ENCODE measurements around the gene JAML. TPM values are rescaled to one million over a fixed set of nuclear protein-coding genes. Genes with fewer than 3 reads are reported as not detected.
A peak's percentile ranks its signal among the peaks of the same experiment; 100 is the strongest.

Gene JAML
- total and polyA plus RNA-seq, 11 donors = 0.90 to 18.4 (median 1.6) TPM

DNA sequence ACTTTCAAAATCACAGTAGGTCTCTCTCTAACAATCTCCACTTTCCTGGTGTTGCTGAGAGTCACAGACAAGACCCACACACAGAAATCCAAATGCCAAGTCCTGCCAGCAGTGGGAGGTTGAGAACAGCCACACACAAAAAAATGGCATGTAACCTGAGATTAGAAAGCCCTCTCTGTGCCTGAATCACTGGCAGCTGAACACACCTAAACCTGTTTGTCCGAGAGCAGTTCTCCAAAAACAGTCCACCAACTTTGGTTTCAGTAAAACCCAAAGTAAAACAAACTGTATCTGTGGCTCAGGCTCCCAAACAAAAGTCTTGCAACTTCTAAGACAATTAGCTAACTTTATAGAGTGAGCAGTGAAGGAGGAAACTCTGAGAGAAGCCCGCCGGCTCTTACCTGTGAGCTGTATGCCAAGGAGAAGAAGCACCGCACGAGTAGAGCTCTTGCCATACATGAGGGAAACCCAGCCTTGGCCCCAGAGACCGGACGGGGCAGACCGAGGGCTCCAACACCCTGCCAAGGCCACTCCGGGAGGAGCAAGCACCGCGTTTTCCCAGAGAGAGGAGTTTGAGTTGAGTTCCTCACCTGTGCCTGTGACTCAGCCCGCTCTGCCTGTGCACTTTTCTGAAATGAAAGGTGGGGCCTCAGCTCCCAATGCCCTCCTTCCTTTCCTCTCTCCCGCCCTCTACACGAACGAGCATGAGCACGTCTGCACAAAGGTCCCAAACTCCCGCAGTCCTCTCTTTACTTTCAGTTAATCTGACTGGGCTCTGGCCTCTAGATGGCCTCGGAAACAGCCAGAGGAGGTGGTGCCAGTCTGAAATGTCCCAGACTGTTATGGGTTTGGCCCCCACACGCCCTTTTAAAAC, 39.1 kb upstream of the JAML start, which contains the start of gene MPZL2:
Gene MPZL2 (minus strand): TSS at position 603 of the 874 bp plus-strand sequence. CDS start 144 bp downstream, at position 459.
- Histone ChIP-seq H3K9me3 (no peaks in the 10 kb centered on the region), H3K36me3 (peaks cover 0 to 7% (median 0%) of the 10 kb centered on the region in 9 donors), H3K4me3 (peak within 1 kb of the TSS in 11 of 12 donors; percentile 11 to 59 (median 48)), H3K27me3 (peaks cover 0 to 8% (median 0%) of the 10 kb centered on the region in 9 donors), H3K4me1 (peaks cover 0 to 24% (median 0%) of the 10 kb centered on the region in 12 donors), H3K27ac (peak within 1 kb of the TSS in 8 of 12 donors; percentile 7 to 69 (median 51))
- peak; percentile 58 to 88 (median 83) for ATAC-seq
- WGBS, 4 donors = 16 to 20% (median 18%) methylated on average over 17 to 19 of the region's 19 CpGs
- intact Hi-C loops (cut with DNase I) = no loop called here
- no peak for TF ChIP-seq POLR2A (IDR thresholded peaks at IDR 0.05)
- peak in 4 of 5 donors; percentile 17 to 39 (median 29) for DNase-seq

DNA sequence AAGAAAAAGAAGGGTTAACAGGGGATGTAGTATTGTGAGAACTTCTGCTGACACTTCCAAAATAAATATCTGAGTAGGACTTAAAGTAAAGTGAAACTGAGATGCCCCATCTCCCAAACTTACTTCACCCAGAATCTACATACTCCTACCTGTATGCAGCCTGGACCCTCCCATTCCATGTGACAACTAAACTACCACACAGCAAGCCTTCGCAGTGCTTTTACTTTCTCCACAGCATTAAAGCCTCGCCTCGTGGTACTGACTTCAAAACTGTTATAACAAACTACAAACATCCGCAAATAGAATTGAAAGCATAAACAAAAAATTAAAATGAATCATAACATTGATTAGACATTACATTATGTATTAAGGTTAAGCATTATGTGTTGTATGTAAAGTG, 38.3 kb upstream of the JAML start:
- no peak overlapping the region for H3K27ac ChIP-seq
- DNase-seq (no peak), ATAC-seq (no peak)
- intact Hi-C loops (cut with DNase I) = no loop called here
- H3K4me1 ChIP-seq = peaks cover 0 to 24% (median 0%) of the 10 kb centered on the region in 12 donors
- TF ChIP-seq, protein P1, sequence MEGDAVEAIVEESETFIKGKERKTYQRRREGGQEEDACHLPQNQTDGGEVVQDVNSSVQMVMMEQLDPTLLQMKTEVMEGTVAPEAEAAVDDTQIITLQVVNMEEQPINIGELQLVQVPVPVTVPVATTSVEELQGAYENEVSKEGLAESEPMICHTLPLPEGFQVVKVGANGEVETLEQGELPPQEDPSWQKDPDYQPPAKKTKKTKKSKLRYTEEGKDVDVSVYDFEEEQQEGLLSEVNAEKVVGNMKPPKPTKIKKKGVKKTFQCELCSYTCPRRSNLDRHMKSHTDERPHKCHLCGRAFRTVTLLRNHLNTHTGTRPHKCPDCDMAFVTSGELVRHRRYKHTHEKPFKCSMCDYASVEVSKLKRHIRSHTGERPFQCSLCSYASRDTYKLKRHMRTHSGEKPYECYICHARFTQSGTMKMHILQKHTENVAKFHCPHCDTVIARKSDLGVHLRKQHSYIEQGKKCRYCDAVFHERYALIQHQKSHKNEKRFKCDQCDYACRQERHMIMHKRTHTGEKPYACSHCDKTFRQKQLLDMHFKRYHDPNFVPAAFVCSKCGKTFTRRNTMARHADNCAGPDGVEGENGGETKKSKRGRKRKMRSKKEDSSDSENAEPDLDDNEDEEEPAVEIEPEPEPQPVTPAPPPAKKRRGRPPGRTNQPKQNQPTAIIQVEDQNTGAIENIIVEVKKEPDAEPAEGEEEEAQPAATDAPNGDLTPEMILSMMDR (IDR thresholded peaks at IDR 0.05) = no peak
- no peak for TF ChIP-seq POLR2A (IDR thresholded peaks at IDR 0.05)
- H3K27me3 ChIP-seq = peaks cover 0 to 8% (median 0%) of the 10 kb centered on the region in 9 donors
- WGBS, 4 donors = 80 to 92% (median 81%) methylated on average over 4 of the region's 4 CpGs
- peaks cover 0 to 7% (median 0%) of the 10 kb centered on the region in 9 donors for H3K36me3 ChIP-seq
- H3K4me3 ChIP-seq = peak overlapping the region in 9 of 12 donors; percentile 41 to 59 (median 51)
- no peaks in the 10 kb centered on the region for H3K9me3 ChIP-seq

- peaks cover 0 to 8% (median 0%) of the 10 kb centered on the region in 9 donors for H3K27me3 ChIP-seq
- H3K4me3 ChIP-seq = no peak overlapping the region
- ATAC-seq = no peak
- H3K27ac ChIP-seq = no peak overlapping the region
- H3K4me1 ChIP-seq = peaks cover 0 to 18% (median 0%) of the 10 kb centered on the region in 12 donors
- intact Hi-C loops (cut with DNase I) = no loop called here
- no peak for DNase-seq
- TF ChIP-seq, protein P1 (IDR thresholded peaks at IDR 0.05) = no peak
- TF ChIP-seq POLR2A (IDR thresholded peaks at IDR 0.05) = no peak
- H3K9me3 ChIP-seq = no peaks in the 10 kb centered on the region
- 88 to 93% (median 90%) methylated on average over 3 of the region's 3 CpGs for WGBS, 4 donors
- H3K36me3 ChIP-seq = peaks cover 0 to 14% (median 0%) of the 10 kb centered on the region in 9 donors
These were observed 35.5 kb upstream of the JAML start for GRCh38 chr11:118260353-118260752.

DNA sequence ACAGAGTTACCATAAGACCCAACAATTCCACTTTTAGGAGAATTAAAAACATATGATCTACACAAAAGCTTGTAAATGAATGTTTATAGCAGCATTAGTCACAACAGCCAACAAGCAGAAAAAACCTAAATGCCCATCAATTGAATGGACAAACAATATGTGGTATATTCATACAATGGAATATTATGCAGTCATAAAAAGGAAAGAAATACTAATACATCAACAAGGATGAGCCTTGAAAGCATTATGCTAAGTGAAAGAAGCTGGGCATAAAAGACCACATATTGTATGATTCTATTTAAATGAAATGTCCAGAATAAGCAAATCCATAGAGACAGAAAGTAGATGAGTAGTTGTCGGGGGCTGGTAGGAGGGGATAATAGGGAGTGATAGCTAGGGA, 34.3 kb upstream of the JAML start:
- DNase-seq (no peak), ATAC-seq (no peak)
- Histone ChIP-seq H3K4me3 (no peak overlapping the region), H3K9me3 (no peaks in the 10 kb centered on the region), H3K4me1 (peaks cover 0 to 18% (median 0%) of the 10 kb centered on the region in 12 donors), H3K27ac (no peak overlapping the region), H3K36me3 (peaks cover 0 to 14% (median 0%) of the 10 kb centered on the region in 9 donors), H3K27me3 (peaks cover 0 to 14% (median 0%) of the 10 kb centered on the region in 9 donors)
- 97 to 100% (median 98%) methylated on average over 1 of the region's 1 CpG for WGBS, 4 donors
- intact Hi-C loops (cut with DNase I) = loop anchor here in 1 of 10 donors (10.0 kb wide), 1 partner anchor 64 kb away; no protein-coding TSS in a partner anchor
- TF ChIP-seq POLR2A (IDR thresholded peaks at IDR 0.05) = no peak
- TF ChIP-seq, protein P1 (IDR thresholded peaks at IDR 0.05) = no peak

Measured in heart left ventricle (tissue), 16 donors.